GM21529 (cell line): Measurements from ENCODE around the gene AGBL4.
"Not testable (repeated sequence)": the region's sequence is repeated elsewhere in the genome, so short reads cannot be mapped to it uniquely, and the experiment has no call there.

Experiments
- ATAC-seq: cut with Tn5 transposase; IDR thresholded peaks from one replicate; pipeline ENCODE4 v1.9.1; 2021; ENCODE audit not compliant: unreplicated experiment

The AGBL4 gene

GRCh38 chr1:49319426-49319963 lies 704.3 kb downstream of the AGBL4 start:
- no peak for ATAC-seq

- ATAC-seq: no peak
These were observed 705.5 kb downstream of the AGBL4 start for GRCh38 chr1:49318218-49318617.

DNA sequence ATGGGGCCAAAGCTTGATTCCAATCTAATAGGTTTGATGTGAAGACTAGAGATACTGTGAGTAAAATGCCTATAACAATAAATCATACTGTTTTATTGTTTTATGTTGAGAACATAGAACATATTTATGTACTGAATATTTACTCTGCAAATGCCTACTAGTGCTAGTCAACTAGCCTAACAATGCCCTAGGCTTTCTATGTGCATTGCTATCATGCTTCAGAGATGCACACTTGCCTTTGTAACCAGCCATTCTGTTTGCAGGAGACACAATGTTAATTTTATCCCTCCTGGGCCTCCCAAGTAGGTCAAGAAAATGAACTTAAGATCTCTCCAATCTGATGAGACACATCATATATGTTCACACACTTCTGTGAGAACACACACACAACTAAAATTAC lies 716.3 kb downstream of the AGBL4 start:
- no peak for ATAC-seq

GRCh38 chr1:49306507-49307070 lies 717.2 kb downstream of the AGBL4 start:
- no peak for ATAC-seq

DNA sequence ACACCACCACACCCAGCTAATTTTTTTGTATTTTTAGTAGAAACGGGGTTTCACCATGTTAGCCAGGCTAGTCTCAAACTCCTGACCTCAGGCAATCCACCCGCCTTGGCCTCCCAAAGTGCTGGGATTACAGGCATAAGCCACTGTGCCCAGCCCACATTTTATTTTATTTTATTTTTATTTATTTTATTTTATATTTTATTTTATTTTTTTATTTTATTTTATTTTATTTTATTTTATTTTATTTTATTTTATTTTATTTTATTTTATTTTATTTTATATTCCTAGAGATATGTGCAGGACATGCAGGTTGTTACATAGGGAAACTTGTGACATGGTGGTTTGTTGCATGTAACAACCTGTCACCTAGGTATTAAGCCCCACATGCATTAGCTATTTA lies 721.4 kb downstream of the AGBL4 start:
- not testable (repeated sequence) for ATAC-seq

GRCh38 chr1:49298304-49298703 lies 725.5 kb downstream of the AGBL4 start:
- ATAC-seq: no peak

GRCh38 chr1:49297783-49298182 lies 726.0 kb downstream of the AGBL4 start:
- no peak for ATAC-seq

DNA sequence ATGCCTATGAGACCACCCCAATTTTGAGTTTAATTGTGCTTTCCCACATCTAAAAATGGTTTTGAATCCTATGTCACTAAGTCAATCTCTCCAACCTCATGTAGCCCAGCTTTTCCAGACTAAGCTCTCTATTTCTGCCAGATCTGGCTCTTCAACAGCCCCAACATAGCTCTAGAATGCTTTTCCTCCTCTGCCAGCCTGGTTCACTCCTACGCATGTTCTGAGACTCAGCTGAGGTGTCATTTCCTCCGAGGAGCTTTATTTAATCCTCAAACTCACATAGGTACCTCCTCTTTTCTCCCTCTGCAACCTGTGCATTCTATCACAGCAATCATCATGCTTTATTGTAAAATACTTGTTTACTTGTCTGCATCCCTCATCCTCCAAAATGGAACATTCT lies 729.2 kb downstream of the AGBL4 start:
- ATAC-seq: no peak

DNA sequence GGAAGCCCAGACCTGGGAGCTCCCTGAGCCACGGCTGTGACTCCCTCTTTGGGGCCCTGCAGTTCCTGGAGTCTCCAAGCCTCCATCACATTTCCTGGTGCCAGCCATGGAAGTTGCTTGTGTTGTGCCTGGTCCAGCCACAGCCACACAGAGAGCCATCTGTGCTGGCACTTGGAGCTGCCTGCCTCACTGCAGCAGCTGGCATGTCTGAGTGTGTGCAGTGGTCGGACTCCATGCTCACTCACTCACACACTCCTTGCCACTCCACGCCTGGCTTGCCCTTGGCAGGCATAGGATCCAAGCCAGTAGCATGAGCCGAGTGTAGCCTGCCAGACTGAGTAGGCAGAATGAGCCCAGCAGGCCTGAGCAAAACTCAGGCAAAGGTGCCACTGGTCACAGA lies 730.7 kb downstream of the AGBL4 start:
- ATAC-seq: no peak

DNA sequence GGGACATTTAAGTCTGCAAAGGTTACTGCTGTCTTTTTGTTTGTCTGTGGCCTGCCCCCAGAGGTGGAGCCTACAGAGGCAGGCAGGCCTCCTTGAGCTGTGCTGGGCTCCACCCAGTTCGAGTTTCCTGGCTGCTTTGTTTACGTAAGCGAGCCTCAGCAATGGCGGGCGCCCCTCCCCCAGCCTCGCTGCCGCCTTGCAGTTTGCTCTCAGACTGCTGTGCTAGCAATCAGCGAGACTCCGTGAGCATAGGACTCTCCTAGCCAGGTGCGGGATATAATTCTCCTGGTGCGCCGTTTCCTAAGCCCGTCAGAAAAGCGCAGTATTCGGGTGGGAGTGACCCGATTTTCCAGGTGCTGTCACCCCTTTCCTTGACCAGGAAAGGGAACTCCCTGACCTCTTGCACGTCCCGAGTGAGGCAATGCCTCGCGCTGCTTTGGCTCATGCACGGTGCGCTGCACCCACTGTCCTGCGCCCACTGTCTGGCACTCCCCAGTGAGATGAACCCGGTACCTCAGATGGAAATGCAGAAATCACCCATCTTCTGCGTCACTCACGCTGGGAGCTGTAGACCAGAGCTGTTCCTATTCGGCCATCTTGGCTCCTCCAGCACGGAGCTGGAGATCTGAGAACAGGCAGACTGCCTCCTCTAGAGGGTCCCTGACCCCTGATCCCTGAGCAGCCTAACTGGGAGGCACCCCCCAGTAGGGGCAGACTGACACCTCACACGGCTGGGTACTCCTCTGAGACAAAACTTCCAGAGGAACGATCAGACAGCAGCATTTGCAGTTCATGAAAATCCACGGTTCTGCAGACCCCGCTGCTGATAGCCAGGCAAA lies 766.3 kb downstream of the AGBL4 start:
- ATAC-seq: not testable (repeated sequence)

DNA sequence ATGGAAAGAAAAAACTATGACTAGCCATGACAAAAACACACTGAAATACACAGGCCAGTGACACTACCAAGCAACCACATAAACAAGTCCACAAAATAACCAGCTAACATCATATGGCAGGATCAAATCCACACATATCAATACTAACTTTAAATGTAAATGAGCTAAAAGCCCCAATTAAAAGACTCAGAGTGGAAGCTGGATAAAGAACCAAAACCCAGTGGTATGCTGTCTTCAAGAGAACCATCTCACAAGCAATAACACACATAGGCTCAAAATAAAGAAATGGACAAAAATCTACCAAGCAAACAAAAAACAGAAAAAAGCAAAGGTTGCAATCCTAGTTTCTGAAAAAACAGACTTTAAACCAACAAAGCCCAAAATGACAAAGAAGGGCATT lies 770.8 kb downstream of the AGBL4 start:
- ATAC-seq: no peak

- ATAC-seq: no peak
These were observed 772.6 kb downstream of the AGBL4 start for GRCh38 chr1:49251019-49251784.

DNA sequence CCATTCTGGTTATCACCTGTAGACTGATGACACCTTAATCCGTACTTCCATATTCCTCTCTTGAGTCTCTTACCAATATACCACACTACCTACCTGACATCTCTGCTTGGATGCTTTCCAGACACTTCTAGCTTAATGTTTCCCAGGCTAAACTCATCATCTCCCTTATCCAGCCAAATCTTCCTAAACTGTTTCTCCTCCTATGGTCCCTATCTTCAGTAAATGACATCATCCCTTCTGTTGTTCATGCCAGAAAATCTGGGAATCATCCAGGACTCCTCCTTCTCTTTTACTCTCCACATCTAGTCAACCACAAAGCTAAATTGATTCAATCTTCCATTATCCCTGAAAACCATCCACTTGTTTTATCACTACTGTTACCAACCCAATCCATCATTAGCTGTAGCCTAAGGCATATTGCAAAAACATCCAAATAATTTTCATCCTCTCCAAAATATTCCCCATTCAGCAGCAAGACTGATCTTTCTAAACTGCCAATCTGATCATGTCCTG lies 783.0 kb downstream of the AGBL4 start:
- no peak for ATAC-seq

- no peak for ATAC-seq
These were observed 788.8 kb downstream of the AGBL4 start for GRCh38 chr1:49234988-49235387.

DNA sequence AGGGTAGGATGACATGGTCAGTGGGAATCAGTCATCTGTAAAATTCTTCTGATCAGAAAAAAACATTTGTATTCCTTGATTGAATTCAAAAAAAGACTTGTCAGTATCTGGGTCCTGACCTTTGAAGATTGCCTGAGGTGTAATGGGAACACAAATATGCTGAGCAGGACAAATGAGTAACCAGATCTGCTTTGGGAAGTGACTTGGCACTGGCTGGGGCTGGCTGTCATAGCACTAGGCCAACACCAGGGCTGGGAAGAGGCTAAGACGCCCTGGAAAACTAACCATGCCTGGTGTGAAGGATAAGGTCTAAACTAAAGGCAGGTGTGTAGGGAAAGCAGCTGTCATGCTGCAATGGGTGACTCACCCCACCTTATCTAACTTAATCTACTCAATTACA lies 794.2 kb downstream of the AGBL4 start:
- ATAC-seq: no peak

DNA sequence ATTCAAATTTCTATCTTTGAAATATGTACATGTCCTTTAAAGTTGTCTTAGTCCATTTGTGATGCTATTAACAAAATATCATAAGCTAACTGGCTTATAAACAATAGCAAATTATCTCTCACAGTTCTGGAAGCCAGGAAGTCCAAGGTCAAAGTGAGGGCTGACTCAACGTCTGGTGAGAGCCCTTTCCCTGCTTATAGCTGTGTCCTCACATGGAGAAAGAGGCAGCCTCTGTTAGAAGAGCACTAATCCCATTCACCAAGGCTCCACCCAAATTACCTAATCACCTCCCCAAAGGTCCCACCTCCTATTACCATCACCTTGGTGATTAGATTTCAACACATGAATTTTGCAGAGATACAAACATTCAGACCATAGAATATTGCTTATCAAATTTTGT lies 797.0 kb downstream of the AGBL4 start:
- no peak for ATAC-seq

DNA sequence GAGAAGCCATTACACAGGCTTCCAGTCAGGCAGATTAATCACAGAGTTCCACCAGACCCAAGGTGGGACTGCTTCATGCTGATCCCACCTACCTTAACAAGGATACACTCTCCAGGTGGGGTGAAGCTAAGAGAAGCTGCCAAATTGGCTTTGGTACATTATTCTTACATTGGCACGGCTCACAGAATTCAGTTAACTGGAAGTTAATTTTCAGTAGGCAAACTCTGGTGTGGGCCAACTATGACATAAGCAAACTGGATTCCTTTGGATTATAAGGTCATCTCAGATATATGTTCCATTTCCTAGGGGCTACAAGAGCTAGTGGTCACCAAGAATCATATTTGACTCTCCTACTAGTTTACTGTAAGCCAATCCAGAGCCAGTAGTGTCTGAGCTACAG lies 798.3 kb downstream of the AGBL4 start:
- no peak for ATAC-seq

- no peak for ATAC-seq
These were observed 810.5 kb downstream of the AGBL4 start for GRCh38 chr1:49213301-49213700.

- ATAC-seq: no peak
These were observed 815.0 kb downstream of the AGBL4 start for GRCh38 chr1:49208712-49209111.

DNA sequence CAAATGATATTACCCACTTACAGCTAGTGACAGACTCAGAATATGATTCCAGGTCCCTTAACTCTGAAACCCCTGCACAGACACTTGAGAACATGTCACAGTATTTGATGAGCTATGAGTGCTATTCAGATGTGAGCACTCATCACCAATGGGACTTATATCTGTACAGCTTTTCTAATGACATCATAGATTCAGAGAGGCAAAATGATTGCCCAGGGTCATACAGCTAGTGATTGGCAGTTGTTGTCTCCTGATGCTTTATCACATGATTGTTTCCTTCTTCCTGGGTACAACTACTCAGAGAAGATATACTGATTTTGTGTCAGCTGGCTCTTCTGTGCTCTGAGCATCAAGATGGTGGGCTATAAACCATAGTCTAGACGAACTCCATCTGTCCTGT lies 819.0 kb downstream of the AGBL4 start:
- no peak for ATAC-seq

DNA sequence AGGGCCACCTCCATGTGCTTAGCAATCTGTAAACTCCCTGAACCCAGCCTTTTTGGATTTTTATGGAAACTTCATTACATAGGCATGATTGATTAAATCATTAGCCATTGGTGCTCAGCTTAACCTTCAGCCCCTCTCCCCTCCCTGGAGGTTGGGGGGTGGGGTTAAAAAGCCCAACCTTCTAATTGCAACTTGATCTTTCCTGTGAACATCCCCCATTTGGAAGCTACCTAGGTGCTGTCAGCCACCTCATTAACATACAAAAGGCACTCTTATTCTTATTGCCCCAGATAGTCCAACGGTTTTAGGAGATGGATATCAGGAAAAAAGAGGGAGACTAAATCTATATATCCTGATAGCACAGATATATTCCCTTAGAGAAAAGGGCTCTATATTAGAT lies 823.0 kb downstream of the AGBL4 start:
- no peak for ATAC-seq

- no peak for ATAC-seq
These were observed 824.2 kb downstream of the AGBL4 start for GRCh38 chr1:49199564-49199963.
